Stimulated activated naive B cell treated with anti-CD40 and anti-IgM and Interleukin-4, amounts not matched to agents 10 μg/mL and 1 μg/mL and 100 μg/mL, for 72 hours (primary cell): Measurements from ENCODE around the gene NOP53.
"Not testable (repeated sequence)": the region's sequence is repeated elsewhere in the genome, so short reads cannot be mapped to it uniquely, and the experiment has no call there.

Experiments used
- ATAC-seq, 2 donors: fragments of 150-1000 bp; cut with Tn5 transposase; replicated peaks; 2 replicates each; pipeline ENCODE4 v1.10.0; 2021; ENCODE audit warnings: moderate library complexity in 1 of 2
- DNase-seq: peaks from one replicate; pipeline ENCODE4 v3.0.0; 2021
- H3K27ac Mint-ChIP-seq: one replicate; pipeline ENCODE4 v1.8.0; 2022; ENCODE audit warnings: mild to moderate bottlenecking, mixed read lengths
- H3K27me3 Mint-ChIP-seq, 2 donors: one replicate each; pipeline ENCODE4 v1.8.0; 2022; ENCODE audit warnings: mixed read lengths in 2 of 2
- H3K36me3 Mint-ChIP-seq, 2 donors: one replicate each; pipeline ENCODE4 v1.8.0; 2022; ENCODE audit warnings: mixed read lengths in 2 of 2, mild to moderate bottlenecking in 1 of 2
- H3K4me1 Mint-ChIP-seq, 2 donors: one replicate each; pipeline ENCODE4 v1.8.0; 2022; ENCODE audit warnings: mixed read lengths in 2 of 2, mild to moderate bottlenecking in 1 of 2
- H3K4me3 Mint-ChIP-seq, 2 donors: one replicate each; pipeline ENCODE4 v1.8.0; 2022; ENCODE audit warnings: mild to moderate bottlenecking in 2 of 2, mixed read lengths in 2 of 2, moderate library complexity in 1 of 2
- H3K9me3 Mint-ChIP-seq, 2 donors: one replicate each; pipeline ENCODE4 v1.8.0; 2022; ENCODE audit warnings: mixed read lengths in 2 of 2, mild to moderate bottlenecking in 1 of 2

The NOP53 gene

DNA sequence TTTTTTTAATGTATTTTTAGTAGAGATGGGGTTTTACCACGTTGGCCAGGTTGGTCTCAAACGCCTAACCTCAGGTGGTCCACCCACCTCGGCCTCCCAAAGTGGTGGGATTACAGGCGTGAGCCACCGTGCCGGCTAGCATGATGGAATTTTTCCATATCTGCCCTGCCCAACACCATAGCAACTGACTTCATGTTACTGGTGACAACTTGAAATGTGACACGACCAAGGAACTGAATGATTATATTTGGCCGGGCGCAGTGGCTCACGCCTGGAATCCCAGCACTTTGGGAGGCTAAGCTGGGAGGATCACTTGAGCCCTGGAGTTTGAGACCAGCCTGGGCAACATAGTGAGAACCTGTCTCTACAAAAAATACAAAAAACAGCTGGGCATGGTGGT is 42.0 kb downstream of the NOP53 start:
- peaks cover 13 to 21% of the 10 kb centered on the region in 2 donors for H3K36me3 Mint-ChIP-seq
- not testable (repeated sequence) for DNase-seq, H3K9me3 Mint-ChIP-seq

GRCh38 chr19:47789811-47790210 is 44.5 kb downstream of the NOP53 start:
- H3K9me3 Mint-ChIP-seq, H3K27me3 Mint-ChIP-seq, H3K36me3 Mint-ChIP-seq, ATAC-seq, H3K4me3 Mint-ChIP-seq, DNase-seq: not testable (repeated sequence)
- peak overlapping the region; percentile 37 for H3K27ac Mint-ChIP-seq
- peaks cover 5 to 12% of the 10 kb centered on the region in 2 donors for H3K4me1 Mint-ChIP-seq

More for the DNA sequence above, 42.0 kb downstream of the NOP53 start:
- H3K27ac Mint-ChIP-seq, H3K4me3 Mint-ChIP-seq, ATAC-seq, H3K27me3 Mint-ChIP-seq: not testable (repeated sequence)
- peaks cover 7 to 12% of the 10 kb centered on the region in 2 donors for H3K4me1 Mint-ChIP-seq

DNA sequence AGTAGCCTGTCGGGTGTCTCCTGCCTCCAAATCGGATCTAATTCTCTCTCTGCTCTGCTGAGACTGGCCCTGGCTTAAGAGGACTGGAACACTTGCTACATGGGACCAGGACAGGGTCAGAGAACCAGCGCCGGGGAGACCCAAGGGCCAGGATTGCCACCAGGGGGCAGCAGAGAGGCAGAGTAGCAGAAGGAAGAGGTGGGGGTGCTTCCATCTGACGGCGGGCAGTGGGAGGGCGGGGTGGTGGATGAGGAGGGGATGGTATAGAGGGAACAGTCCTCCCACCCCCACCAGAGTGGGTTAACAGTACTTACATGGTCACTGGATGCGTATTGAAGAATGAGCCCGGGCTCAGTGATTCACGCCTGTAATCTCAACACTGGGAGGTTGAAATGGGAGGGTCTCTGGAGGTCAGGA is 45.1 kb downstream of the NOP53 start:
- Mint-ChIP-seq H3K27me3 (peaks cover 1 to 8% of the 10 kb centered on the region in 2 donors), H3K36me3 (peaks cover 0 to 3% of the 10 kb centered on the region in 2 donors), H3K27ac (no peak overlapping the region), H3K4me1 (peaks cover 5 to 12% of the 10 kb centered on the region in 2 donors), H3K9me3 (no peaks in the 10 kb centered on the region), H3K4me3 (no peak overlapping the region)
- ATAC-seq, result peak; percentile 82 to 86
- peak; percentile 60 for DNase-seq

DNA sequence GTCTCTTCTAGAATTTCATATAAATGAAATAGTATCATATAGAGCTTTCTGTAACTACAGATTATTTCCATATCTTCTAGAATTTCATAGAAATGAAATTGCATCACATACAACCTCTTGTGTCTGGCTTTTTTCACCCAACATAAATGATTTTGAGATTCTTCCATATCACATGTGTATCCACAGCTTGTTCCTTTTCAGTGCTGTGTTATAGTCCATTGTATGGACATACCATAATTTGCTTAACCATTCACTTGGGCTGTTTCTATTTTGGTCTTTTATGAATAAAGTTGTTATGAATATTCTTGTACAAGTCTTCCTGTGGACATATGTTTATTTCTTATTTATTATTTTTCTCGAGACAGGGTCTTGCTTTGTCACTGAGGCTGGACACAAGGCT is 47.3 kb downstream of the NOP53 start:
- no peak for ATAC-seq
- peaks cover 5 to 12% of the 10 kb centered on the region in 2 donors for H3K4me1 Mint-ChIP-seq
- peaks cover 13 to 16% of the 10 kb centered on the region in 2 donors for H3K27me3 Mint-ChIP-seq
- H3K9me3 Mint-ChIP-seq, result no peaks in the 10 kb centered on the region
- no peak overlapping the region for H3K4me3 Mint-ChIP-seq
- H3K36me3 Mint-ChIP-seq, result no peaks in the 10 kb centered on the region
- DNase-seq, result no peak
- no peak overlapping the region for H3K27ac Mint-ChIP-seq

DNA sequence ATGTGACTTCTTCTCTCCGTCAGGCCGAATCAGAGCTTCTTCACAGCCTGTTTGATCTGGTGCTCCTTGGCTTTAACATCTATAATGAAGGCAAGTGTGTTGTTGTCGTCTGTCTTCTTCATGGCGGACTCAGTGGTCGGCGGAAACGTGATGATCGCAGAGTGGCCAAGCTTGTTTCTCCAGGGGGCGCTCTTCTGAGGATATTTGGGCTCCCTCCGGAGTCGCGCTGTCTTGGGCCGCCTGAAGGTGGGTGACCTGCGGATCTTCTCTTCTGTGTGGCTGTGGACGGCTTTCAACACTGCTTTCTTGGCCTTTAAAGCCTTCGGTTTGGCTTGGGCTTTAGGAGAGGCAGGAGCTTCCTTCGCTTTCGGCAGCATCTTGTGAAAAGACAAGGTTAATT is 49.2 kb downstream of the NOP53 start:
- no peaks in the 10 kb centered on the region for H3K36me3 Mint-ChIP-seq
- H3K27me3 Mint-ChIP-seq, result peaks cover 29 to 31% of the 10 kb centered on the region in 2 donors
- peaks cover 3 to 6% of the 10 kb centered on the region in 2 donors for H3K4me1 Mint-ChIP-seq
- no peak for DNase-seq
- H3K4me3 Mint-ChIP-seq, result no peak overlapping the region
- H3K27ac Mint-ChIP-seq, result no peak overlapping the region
- ATAC-seq, result no peak
- H3K9me3 Mint-ChIP-seq, result no peaks in the 10 kb centered on the region

GRCh38 chr19:47796785-47797184 is 51.4 kb downstream of the NOP53 start:
- no peak overlapping the region for H3K27ac Mint-ChIP-seq
- no peaks in the 10 kb centered on the region for H3K4me1 Mint-ChIP-seq
- DNase-seq (no peak), ATAC-seq (no peak)
- H3K4me3 Mint-ChIP-seq, result no peak overlapping the region
- peaks cover 3 to 8% of the 10 kb centered on the region in 2 donors for H3K9me3 Mint-ChIP-seq
- peaks cover 24 to 29% of the 10 kb centered on the region in 2 donors for H3K27me3 Mint-ChIP-seq
- peaks cover 2 to 6% of the 10 kb centered on the region in 2 donors for H3K36me3 Mint-ChIP-seq

DNA sequence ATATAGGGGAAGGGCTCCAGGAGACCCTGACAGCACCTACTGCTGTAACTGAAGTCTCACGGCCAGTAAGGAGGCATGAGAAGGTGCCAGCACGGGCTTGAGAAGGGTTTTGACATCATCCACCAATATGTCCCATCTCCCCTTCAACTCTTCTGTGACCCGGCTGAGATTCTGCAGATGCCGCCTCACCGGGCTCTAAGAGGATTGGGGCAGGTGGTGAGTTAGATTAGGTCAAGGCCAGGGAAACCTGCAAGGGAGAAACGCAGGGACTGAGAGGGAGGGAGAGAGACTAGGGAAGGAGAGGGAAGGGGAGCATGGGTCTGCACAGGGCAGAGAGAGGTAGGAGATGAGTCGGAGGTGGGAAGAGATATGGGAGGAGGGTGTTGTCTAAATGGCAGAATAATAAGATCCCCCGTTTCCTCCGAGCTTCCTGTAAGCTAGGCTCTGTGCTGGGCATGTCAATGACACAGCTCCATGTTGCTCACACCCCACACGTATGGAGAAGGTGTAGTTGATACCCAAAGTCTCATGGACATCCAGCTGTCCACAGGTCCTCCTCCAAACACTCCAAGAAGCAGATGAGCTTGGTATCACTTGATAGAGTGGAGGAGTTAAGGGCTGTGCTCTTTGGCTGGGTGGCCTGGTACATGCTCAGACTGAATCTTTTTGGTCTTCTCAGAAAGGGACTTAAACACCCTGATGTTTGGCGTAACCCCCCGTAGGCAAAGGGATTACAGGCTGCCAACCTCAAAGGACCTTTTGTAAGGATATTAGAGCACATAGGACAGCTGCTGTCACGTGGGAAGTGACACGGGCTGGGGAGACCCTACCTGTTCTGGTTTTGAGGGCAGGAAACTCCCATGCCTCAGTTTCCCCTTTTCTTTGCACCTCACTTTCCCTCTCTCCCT is 52.9 kb downstream of the NOP53 start:
- H3K27me3 Mint-ChIP-seq, result peaks cover 24 to 29% of the 10 kb centered on the region in 2 donors
- no peak overlapping the region for H3K4me3 Mint-ChIP-seq
- peaks cover 2 to 7% of the 10 kb centered on the region in 2 donors for H3K36me3 Mint-ChIP-seq
- H3K4me1 Mint-ChIP-seq, result no peaks in the 10 kb centered on the region
- ATAC-seq, result no peak
- no peak for DNase-seq
- no peak overlapping the region for H3K27ac Mint-ChIP-seq
- peaks cover 4 to 10% of the 10 kb centered on the region in 2 donors for H3K9me3 Mint-ChIP-seq

GRCh38 chr19:47798904-47799266 is 53.5 kb downstream of the NOP53 start:
- ATAC-seq (no peak), DNase-seq (no peak)
- Mint-ChIP-seq H3K36me3 (peaks cover 2 to 7% of the 10 kb centered on the region in 2 donors), H3K4me3 (no peak overlapping the region), H3K4me1 (no peaks in the 10 kb centered on the region), H3K9me3 (peaks cover 4 to 10% of the 10 kb centered on the region in 2 donors), H3K27me3 (peaks cover 24 to 29% of the 10 kb centered on the region in 2 donors), H3K27ac (no peak overlapping the region)

- Mint-ChIP-seq H3K9me3 (peaks cover 4 to 10% of the 10 kb centered on the region in 2 donors), H3K4me3 (no peak overlapping the region), H3K36me3 (peaks cover 2 to 7% of the 10 kb centered on the region in 2 donors), H3K27me3 (peaks cover 19 to 21% of the 10 kb centered on the region in 2 donors), H3K4me1 (no peaks in the 10 kb centered on the region), H3K27ac (no peak overlapping the region)
- ATAC-seq (no peak), DNase-seq (no peak)
Observed at GRCh38 chr19:47801270-47801669, 55.9 kb downstream of the NOP53 start.

DNA sequence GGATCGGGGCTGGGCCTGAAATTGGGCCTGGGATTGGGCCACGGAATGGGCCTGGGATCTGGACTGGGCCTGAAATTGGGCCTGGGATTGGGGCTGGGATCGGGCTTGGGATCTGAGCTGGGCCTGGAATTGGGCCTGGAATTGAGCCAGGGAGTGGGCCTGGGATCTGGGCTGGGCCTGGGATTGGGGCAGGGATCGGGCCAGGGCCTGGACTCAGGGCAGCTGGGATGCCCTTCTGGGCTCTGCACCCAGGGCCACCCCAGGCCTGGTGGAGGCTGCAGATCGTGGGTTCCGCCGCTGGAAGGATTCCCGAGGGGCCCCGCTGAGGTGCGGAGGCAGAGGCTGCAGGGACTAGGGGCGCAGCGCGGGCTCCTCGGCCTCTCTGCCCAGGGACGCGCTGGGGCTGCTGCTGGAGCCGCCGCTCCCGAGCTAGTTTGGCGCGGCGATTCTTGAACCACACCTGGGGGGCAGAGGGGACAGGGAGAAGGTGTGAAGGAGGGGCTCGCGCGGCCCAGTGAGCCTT is 57.2 kb downstream of the NOP53 start:
- Mint-ChIP-seq H3K27me3 (peaks cover 16 to 24% of the 10 kb centered on the region in 2 donors), H3K4me1 (no peaks in the 10 kb centered on the region), H3K27ac (no peak overlapping the region), H3K4me3 (no peak overlapping the region), H3K36me3 (peaks cover 2 to 7% of the 10 kb centered on the region in 2 donors), H3K9me3 (peaks cover 4 to 10% of the 10 kb centered on the region in 2 donors)
- no peak for DNase-seq
- no peak for ATAC-seq

DNA sequence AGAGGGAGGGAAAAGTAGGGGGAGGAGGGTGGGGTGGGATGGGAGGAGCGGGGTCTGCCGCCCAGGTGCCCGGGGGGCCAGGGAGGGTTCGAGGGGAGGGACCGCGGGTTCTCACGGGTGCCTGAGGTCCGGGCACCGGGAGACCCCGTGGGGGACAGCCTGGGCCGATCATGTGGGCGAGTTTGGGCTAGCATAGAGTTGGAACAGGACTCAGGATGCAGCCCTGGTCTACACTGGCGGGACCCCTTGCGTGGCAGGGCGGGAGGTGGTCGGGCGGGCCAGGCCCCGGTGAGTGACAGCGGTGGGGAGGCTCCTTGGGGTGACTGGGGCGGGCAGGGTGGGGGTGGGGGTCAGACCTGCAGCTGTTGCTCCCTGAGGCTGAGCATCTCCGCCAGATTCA is 57.8 kb downstream of the NOP53 start:
- not testable (repeated sequence) for H3K27ac Mint-ChIP-seq, DNase-seq, H3K4me1 Mint-ChIP-seq, H3K4me3 Mint-ChIP-seq, ATAC-seq, H3K36me3 Mint-ChIP-seq, H3K9me3 Mint-ChIP-seq
- H3K27me3 Mint-ChIP-seq, result peaks cover 11 to 19% of the 10 kb centered on the region in 2 donors

DNA sequence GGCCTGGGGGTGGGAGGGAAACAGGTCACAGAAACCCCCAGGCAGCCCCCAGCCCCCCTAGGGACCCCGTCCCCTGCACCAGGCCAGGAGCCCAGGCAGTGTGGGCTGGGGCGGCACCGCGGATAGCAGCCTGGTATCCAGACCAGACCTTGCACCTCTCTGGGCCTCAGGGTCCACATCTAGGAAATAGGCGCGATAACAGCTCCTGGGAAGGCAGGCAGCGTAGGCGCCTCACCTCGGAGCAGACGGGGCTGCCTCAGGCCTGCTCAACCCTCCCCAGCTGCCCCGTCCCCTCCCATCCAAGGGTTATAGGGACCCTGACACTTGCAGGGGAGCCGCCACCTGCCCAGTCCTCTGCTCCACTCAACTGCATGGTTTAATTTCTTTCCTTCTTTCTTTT is 58.3 kb downstream of the NOP53 start:
- H3K27ac Mint-ChIP-seq, ATAC-seq, H3K36me3 Mint-ChIP-seq, DNase-seq, H3K4me1 Mint-ChIP-seq, H3K4me3 Mint-ChIP-seq, H3K9me3 Mint-ChIP-seq: not testable (repeated sequence)
- H3K27me3 Mint-ChIP-seq, result peaks cover 7 to 15% of the 10 kb centered on the region in 2 donors

GRCh38 chr19:47804451-47804850 is 59.1 kb downstream of the NOP53 start, which contains the start of gene TPRX1:
Gene TPRX1 (minus strand): TSS chr19:47804551. CDS start chr19:47804539, 12 bp downstream.
- not testable (repeated sequence) for H3K27me3 Mint-ChIP-seq, DNase-seq, ATAC-seq, H3K36me3 Mint-ChIP-seq, H3K4me1 Mint-ChIP-seq, H3K9me3 Mint-ChIP-seq, H3K4me3 Mint-ChIP-seq, H3K27ac Mint-ChIP-seq

GRCh38 chr19:47805313-47805712 is 60.0 kb downstream of the NOP53 start:
- Mint-ChIP-seq H3K36me3 (peaks cover 2 to 7% of the 10 kb centered on the region in 2 donors), H3K4me3 (no peak overlapping the region), H3K9me3 (peaks cover 4 to 10% of the 10 kb centered on the region in 2 donors), H3K27me3 (peaks cover under 1 to 9% of the 10 kb centered on the region in 2 donors), H3K4me1 (no peaks in the 10 kb centered on the region), H3K27ac (no peak overlapping the region)
- no peak for ATAC-seq
- DNase-seq, result no peak

DNA sequence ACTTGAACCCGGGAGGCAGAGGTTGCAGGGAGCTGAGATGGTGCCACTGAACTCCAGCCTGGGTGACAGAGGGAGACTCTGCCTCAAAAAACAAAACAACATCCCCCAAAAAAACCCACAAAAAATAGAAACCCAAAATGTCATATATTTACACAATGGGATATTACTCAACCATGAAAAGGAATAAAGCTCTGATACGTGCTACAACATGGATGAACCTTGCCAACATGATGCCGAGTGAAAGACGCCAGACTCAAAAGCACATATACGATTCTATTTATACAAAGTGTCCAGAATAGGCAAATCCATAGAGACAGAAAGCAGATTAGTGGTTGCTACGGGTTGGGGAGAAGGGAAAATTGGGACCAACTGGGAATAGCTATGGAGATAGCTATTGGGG is 61.1 kb downstream of the NOP53 start:
- H3K4me3 Mint-ChIP-seq, result no peak overlapping the region
- peaks cover 5 to 9% of the 10 kb centered on the region in 2 donors for H3K27me3 Mint-ChIP-seq
- no peaks in the 10 kb centered on the region for H3K4me1 Mint-ChIP-seq
- DNase-seq (no peak), ATAC-seq (no peak)
- H3K27ac Mint-ChIP-seq, result no peak overlapping the region
- peaks cover 2 to 4% of the 10 kb centered on the region in 2 donors for H3K36me3 Mint-ChIP-seq
- H3K9me3 Mint-ChIP-seq, result peaks cover 2 to 5% of the 10 kb centered on the region in 2 donors
